ENCODE data around the gene GPR132. TPM values are rescaled to one million over a fixed set of nuclear protein-coding genes. Genes with fewer than 3 reads are reported as not detected.
A peak's percentile ranks its signal among the peaks of the same experiment; 100 is the strongest.

GPR132 gene
- total RNA-seq, 1 experiment from 2014 or later: not detected

GRCh38 chr14:105096206-105096875 lies 31.1 kb upstream of the GPR132 start:
- H3K9me2 ChIP-seq (ENCODE audit: insufficient read depth): no peaks in the 10 kb centered on the region
- no peak for DNase-seq
- TF ChIP-seq EZH2 (IDR thresholded peaks at IDR 0.05; ENCODE audit: low read depth) (no peak), CTCF (conservative IDR thresholded peaks at IDR 0.05) (no peak)
- H3F3A ChIP-seq (ENCODE audit: insufficient read depth, low read depth): peaks cover 13% of the 10 kb centered on the region; the same call in 1 of the 2 replicates
- ChIA-PET POLR2A (ENCODE audit: unreplicated experiment) (no interaction called here), CTCF (no interaction called here)
- intact Hi-C loops (cut with micrococcal nuclease; ENCODE audit: unreplicated experiment): no loop called here
- no peaks in the 10 kb centered on the region for H3K9me3 ChIP-seq (ENCODE audit: insufficient read depth, low read depth)
- H3K27ac ChIP-seq: no peak overlapping the region
- H3K4me3 ChIP-seq: no peak overlapping the region
- no peaks in the 10 kb centered on the region for H3K36me3 ChIP-seq (ENCODE audit: low read depth)
- no peaks in the 10 kb centered on the region for H3K27me3 ChIP-seq (ENCODE audit: insufficient read depth, low read depth)
- H4K20me1 ChIP-seq (ENCODE audit: insufficient read depth): no peaks in the 10 kb centered on the region
- no TSS peak for BruUV-seq (replicated peaks)
- H3K4me2 ChIP-seq: no peak overlapping the region
- no peak overlapping the region for H2AFZ ChIP-seq
- H3K4me1 ChIP-seq (replicated peaks; ENCODE audit: insufficient read depth): peaks cover 21% of the 10 kb centered on the region
- H3K79me2 ChIP-seq (ENCODE audit: low read depth): 0 out of 2 replicates have a peak, but pooled peaks cover 3% of the 10 kb centered on the region

- peaks cover 21% of the 10 kb centered on the region for H3F3A ChIP-seq (ENCODE audit: insufficient read depth, low read depth)
- H3K4me3 ChIP-seq: no peak overlapping the region
- TF ChIP-seq CTCF (conservative IDR thresholded peaks at IDR 0.05): no peak
- no peak for TF ChIP-seq EZH2 (IDR thresholded peaks at IDR 0.05; ENCODE audit: low read depth)
- H3K4me1 ChIP-seq (replicated peaks; ENCODE audit: insufficient read depth): peaks cover 31% of the 10 kb centered on the region
- H3K79me2 ChIP-seq (ENCODE audit: low read depth): 0 out of 2 replicates have a peak, but pooled peaks cover 3% of the 10 kb centered on the region
- H3K9me3 ChIP-seq (ENCODE audit: insufficient read depth, low read depth): no peaks in the 10 kb centered on the region
- intact Hi-C loops (cut with micrococcal nuclease; ENCODE audit: unreplicated experiment): no loop called here
- H3K36me3 ChIP-seq (ENCODE audit: low read depth): no peaks in the 10 kb centered on the region
- H3K27ac ChIP-seq: no peak overlapping the region
- H2AFZ ChIP-seq: no peak overlapping the region
- no peak for DNase-seq
- no peak overlapping the region for H3K4me2 ChIP-seq
- no peaks in the 10 kb centered on the region for H3K27me3 ChIP-seq (ENCODE audit: insufficient read depth, low read depth)
- TSS peak; percentile 14 for BruUV-seq (replicated peaks)
- ChIA-PET POLR2A (ENCODE audit: unreplicated experiment) (no interaction called here), CTCF (no interaction called here)
- H4K20me1 ChIP-seq (ENCODE audit: insufficient read depth): no peaks in the 10 kb centered on the region
- no peaks in the 10 kb centered on the region for H3K9me2 ChIP-seq (ENCODE audit: insufficient read depth)
Observed at GRCh38 chr14:105095236-105095805, 30.1 kb upstream of the GPR132 start.

- Histone ChIP-seq H3K27ac (no peak overlapping the region), H3K4me2 (peak overlapping the region; percentile 87), H3K4me3 (peak overlapping the region; percentile 96), H3F3A (ENCODE audit: insufficient read depth, low read depth) (peaks cover 21% of the 10 kb centered on the region), H3K27me3 (ENCODE audit: insufficient read depth, low read depth) (no peaks in the 10 kb centered on the region), H4K20me1 (ENCODE audit: insufficient read depth) (no peaks in the 10 kb centered on the region), H3K79me2 (ENCODE audit: low read depth) (0 out of 2 replicates have a peak, but pooled peaks cover 3% of the 10 kb centered on the region), H3K9me2 (ENCODE audit: insufficient read depth) (no peaks in the 10 kb centered on the region), H3K4me1 (replicated peaks; ENCODE audit: insufficient read depth) (peaks cover 41% of the 10 kb centered on the region), H3K9me3 (ENCODE audit: insufficient read depth, low read depth) (no peaks in the 10 kb centered on the region), H3K36me3 (ENCODE audit: low read depth) (no peaks in the 10 kb centered on the region), H2AFZ (0 out of 2 replicates have a peak overlapping the region, but pooled peaks have one; percentile 74)
- TF ChIP-seq CTCF (conservative IDR thresholded peaks at IDR 0.05) (no peak), EZH2 (IDR thresholded peaks at IDR 0.05; ENCODE audit: low read depth) (no peak)
- BruUV-seq (replicated peaks): no TSS peak
- intact Hi-C loops (cut with micrococcal nuclease; ENCODE audit: unreplicated experiment): loop anchor here (5.0 kb wide), 1 partner anchor 398 kb away; the partner anchor contains the start of gene TEDC1
- no peak for DNase-seq
- POLR2A ChIA-PET (ENCODE audit: unreplicated experiment): interaction anchor here (0.6 kb wide), 2 partner anchors 26 to 71 kb away, joined by 3 to 4 read pairs; no protein-coding TSS in a partner anchor
- CTCF ChIA-PET: no interaction called here
Observed at GRCh38 chr14:105094193-105094907, 29.1 kb upstream of the GPR132 start.

All from PC-9 (cell line).